ENCODE results near the gene THEMIS2.
A peak's percentile ranks its signal among the peaks of the same experiment; 100 is the strongest.
"Not testable (repeated sequence)": the region's sequence is repeated elsewhere in the genome, so short reads cannot be mapped to it uniquely, and the experiment has no call there.

Gene THEMIS2

GRCh38 chr1:27864264-27864895, 8.0 kb upstream of the THEMIS2 start:
- TF ChIP-seq, protein P1, sequence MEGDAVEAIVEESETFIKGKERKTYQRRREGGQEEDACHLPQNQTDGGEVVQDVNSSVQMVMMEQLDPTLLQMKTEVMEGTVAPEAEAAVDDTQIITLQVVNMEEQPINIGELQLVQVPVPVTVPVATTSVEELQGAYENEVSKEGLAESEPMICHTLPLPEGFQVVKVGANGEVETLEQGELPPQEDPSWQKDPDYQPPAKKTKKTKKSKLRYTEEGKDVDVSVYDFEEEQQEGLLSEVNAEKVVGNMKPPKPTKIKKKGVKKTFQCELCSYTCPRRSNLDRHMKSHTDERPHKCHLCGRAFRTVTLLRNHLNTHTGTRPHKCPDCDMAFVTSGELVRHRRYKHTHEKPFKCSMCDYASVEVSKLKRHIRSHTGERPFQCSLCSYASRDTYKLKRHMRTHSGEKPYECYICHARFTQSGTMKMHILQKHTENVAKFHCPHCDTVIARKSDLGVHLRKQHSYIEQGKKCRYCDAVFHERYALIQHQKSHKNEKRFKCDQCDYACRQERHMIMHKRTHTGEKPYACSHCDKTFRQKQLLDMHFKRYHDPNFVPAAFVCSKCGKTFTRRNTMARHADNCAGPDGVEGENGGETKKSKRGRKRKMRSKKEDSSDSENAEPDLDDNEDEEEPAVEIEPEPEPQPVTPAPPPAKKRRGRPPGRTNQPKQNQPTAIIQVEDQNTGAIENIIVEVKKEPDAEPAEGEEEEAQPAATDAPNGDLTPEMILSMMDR (IDR thresholded peaks at IDR 0.05; ENCODE audit: low read depth, low read length): no peak
- H3K4me3 ChIP-seq (ENCODE audit: low read depth, low read length): no peak overlapping the region

GRCh38 chr1:27865821-27866220, 6.5 kb upstream of the THEMIS2 start:
- TF ChIP-seq, protein P1 (IDR thresholded peaks at IDR 0.05; ENCODE audit: low read depth, low read length): no peak
- H3K4me3 ChIP-seq (ENCODE audit: low read depth, low read length): no peak overlapping the region

DNA sequence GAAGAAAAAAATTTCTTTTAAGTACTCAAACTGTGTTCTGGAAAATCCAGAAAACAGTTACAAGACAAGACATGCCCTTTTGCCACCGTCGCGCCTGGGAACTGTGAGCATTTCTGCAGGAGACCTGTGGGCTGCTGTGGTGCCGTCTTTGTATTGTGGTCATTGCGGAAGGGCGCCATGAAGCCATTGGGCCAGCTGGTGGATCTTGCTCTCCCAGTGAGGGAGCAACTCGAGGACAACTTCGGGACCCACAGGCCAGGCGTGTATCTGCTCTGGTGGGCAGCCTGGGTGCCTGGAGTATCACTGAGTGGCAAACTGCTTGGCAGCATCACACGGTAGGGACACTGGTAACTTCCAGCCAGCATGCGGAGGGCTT, 3.8 kb upstream of the THEMIS2 start:
- TF ChIP-seq, protein P1 (IDR thresholded peaks at IDR 0.05; ENCODE audit: low read depth, low read length): no peak
- H3K4me3 ChIP-seq (ENCODE audit: low read depth, low read length): no peak overlapping the region

- TF ChIP-seq, protein P1 (IDR thresholded peaks at IDR 0.05; ENCODE audit: low read depth, low read length): no peak
- H3K4me3 ChIP-seq (ENCODE audit: low read depth, low read length): no peak overlapping the region
Measured at GRCh38 chr1:27868932-27869718, 3.2 kb upstream of the THEMIS2 start.

GRCh38 chr1:27869719-27870085, 2.6 kb upstream of the THEMIS2 start:
- H3K4me3 ChIP-seq (ENCODE audit: low read depth, low read length): no peak overlapping the region

DNA sequence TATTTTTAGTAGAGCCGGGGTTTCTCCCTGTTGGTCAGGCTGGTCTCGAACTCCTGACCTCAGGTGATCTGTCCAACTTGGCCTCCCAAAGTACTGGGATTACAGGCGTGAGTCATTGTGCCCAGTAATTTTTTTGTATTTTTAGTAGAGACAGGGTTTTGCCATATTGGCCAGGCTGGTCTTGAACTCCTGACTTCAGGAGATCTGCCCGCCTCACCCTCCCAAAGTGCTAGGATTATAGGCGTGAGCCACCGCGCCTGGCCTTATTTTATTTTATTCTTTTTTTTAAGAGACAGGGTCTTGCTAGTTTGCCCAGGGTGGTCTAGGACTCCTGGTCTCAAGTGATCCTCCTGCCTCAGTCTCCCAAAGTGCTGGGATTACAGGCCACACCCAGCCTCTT, 1.3 kb upstream of the THEMIS2 start:
- H3K4me3 ChIP-seq (ENCODE audit: low read depth, low read length): not testable (repeated sequence)

More at GRCh38 chr1:27869719-27870085, 2.6 kb upstream of the THEMIS2 start:
- TF ChIP-seq, protein P1 (IDR thresholded peaks at IDR 0.05; ENCODE audit: low read depth, low read length): no peak

DNA sequence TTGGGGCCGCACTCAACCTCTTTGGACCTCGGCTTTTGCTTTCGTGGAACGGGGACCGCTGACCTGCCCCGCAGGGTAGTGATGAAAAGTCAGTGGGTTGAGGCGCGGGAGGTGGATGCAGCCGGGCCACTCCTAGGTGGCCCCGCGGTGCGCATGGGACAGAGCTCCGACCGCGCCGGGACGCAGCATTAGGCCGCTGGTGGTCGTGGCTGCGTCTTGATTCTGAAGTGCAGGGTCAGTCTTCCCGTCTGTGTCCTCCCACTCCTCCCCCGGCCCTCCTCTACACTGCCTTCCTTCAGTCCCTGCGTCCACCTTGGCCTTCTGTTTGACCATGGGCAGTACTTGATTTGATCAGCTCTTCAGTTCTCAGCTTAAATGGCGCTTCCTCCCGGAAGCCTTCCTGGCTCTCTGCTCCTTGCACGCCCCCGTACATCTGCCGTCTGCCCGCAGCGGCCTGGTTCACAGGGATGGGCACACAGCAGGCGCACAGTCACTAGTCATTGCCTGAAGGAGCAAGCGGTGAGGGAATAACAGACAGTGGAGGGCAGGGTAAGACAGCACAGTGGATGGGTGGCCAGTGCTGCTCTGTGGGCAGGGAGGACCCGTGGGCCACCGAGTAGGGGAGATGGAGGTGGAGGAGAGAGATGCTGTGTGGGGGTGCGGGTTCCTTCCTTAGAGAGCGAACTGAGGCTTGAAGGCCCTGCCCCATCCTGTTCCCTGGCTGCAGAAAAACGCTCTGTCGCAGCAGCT, 633 bp downstream of the THEMIS2 start:
- H3K4me3 ChIP-seq (ENCODE audit: low read depth, low read length): peak overlapping the region; percentile 62
- TF ChIP-seq, protein P1 (IDR thresholded peaks at IDR 0.05; ENCODE audit: low read depth, low read length): no peak
